Calu3 (cell line): Measurements from ENCODE around the gene MAEA. TPM values are rescaled to one million over a fixed set of nuclear protein-coding genes. Genes with fewer than 3 reads are reported as not detected.

Source experiments
- BruUV-seq: library from RNA; stranded (reverse); fragments of 400-500 nt; replicated peaks from 2 replicates; lab custom pipeline; 2021; lab: Mats Ljungman, UMichigan
- CTCF ChIA-PET: fragments of 300-600 bp; sonication (Branson Sonifier 250); formaldehyde crosslinking; loops from one replicate; lab custom pipeline; 2022; ENCODE audit warnings: antibody characterized with exemption; lab: Charles Lee
- DNase-seq: peaks from one replicate; pipeline ENCODE4 v3.0.0; 2022
- H3K27ac Mint-ChIP-seq: one replicate; pipeline ENCODE4 v1.8.0; 2022; ENCODE audit warnings: mixed read lengths; ENCODE audit not compliant: unreplicated experiment
- H3K27me3 Mint-ChIP-seq: one replicate; pipeline ENCODE4 v1.8.0; 2022; ENCODE audit warnings: mixed read lengths; ENCODE audit not compliant: unreplicated experiment
- H3K36me3 Mint-ChIP-seq: one replicate; pipeline ENCODE4 v1.8.0; 2022; ENCODE audit warnings: mild to moderate bottlenecking, moderate library complexity, mixed read lengths; ENCODE audit not compliant: insufficient read depth, unreplicated experiment
- H3K4me1 Mint-ChIP-seq: one replicate; pipeline ENCODE4 v1.8.0; 2022; ENCODE audit warnings: mild to moderate bottlenecking, low read depth, mixed read lengths; ENCODE audit not compliant: unreplicated experiment
- H3K4me3 Mint-ChIP-seq: one replicate; pipeline ENCODE4 v1.8.0; 2022; ENCODE audit warnings: mild to moderate bottlenecking, low read depth, moderate library complexity, mixed read lengths; ENCODE audit not compliant: unreplicated experiment
- H3K9me3 Mint-ChIP-seq: one replicate; pipeline ENCODE4 v1.8.0; 2022; ENCODE audit warnings: low read depth, mixed read lengths; ENCODE audit not compliant: unreplicated experiment
- intact Hi-C: fragments of 100-400 bp; cut with micrococcal nuclease; formaldehyde crosslinking; loops from one replicate; pipeline ENCODE4 v1.10.0; 2022; ENCODE audit not compliant: unreplicated experiment
- total RNA-seq: library from RNA; stranded (reverse); gene quantifications from 2 replicates; pipeline ENCODE4 v1.2.3, GENCODE V29; 2022
- TF ChIP-seq, protein P1 (sequence below): fragments of 200-600 bp; IDR thresholded peaks from one replicate; pipeline ENCODE4 v1.8.0; 2022; ENCODE audit warnings: antibody characterized with exemption; ENCODE audit not compliant: unreplicated experiment

The MAEA gene
- total RNA-seq, 1 experiment from 2014 or later, result 59.0 TPM

- Mint-ChIP-seq H3K27me3 (no peaks in the 10 kb centered on the region), H3K4me3 (no peak overlapping the region), H3K9me3 (no peaks in the 10 kb centered on the region), H3K27ac (no peak overlapping the region), H3K36me3 (no peaks in the 10 kb centered on the region), H3K4me1 (no peaks in the 10 kb centered on the region)
- no peak for DNase-seq
- CTCF ChIA-PET, result no interaction called here
- BruUV-seq, result no TSS peak
- TF ChIP-seq, protein P1, sequence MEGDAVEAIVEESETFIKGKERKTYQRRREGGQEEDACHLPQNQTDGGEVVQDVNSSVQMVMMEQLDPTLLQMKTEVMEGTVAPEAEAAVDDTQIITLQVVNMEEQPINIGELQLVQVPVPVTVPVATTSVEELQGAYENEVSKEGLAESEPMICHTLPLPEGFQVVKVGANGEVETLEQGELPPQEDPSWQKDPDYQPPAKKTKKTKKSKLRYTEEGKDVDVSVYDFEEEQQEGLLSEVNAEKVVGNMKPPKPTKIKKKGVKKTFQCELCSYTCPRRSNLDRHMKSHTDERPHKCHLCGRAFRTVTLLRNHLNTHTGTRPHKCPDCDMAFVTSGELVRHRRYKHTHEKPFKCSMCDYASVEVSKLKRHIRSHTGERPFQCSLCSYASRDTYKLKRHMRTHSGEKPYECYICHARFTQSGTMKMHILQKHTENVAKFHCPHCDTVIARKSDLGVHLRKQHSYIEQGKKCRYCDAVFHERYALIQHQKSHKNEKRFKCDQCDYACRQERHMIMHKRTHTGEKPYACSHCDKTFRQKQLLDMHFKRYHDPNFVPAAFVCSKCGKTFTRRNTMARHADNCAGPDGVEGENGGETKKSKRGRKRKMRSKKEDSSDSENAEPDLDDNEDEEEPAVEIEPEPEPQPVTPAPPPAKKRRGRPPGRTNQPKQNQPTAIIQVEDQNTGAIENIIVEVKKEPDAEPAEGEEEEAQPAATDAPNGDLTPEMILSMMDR, result no peak
- intact Hi-C loops, result no loop called here
Measured at GRCh38 chr4:1367936-1368289, 78.2 kb downstream of the MAEA start.

GRCh38 chr4:1368421-1369090, 78.9 kb downstream of the MAEA start:
- H3K9me3 Mint-ChIP-seq, result no peaks in the 10 kb centered on the region
- intact Hi-C loops, result no loop called here
- no TSS peak for BruUV-seq
- no peak overlapping the region for H3K4me3 Mint-ChIP-seq
- H3K36me3 Mint-ChIP-seq, result no peaks in the 10 kb centered on the region
- CTCF ChIA-PET, result interaction anchor here (0.6 kb wide), 1 partner anchor 236 kb away, joined by 4 read pairs; no protein-coding TSS in a partner anchor
- TF ChIP-seq, protein P1, result no peak
- H3K4me1 Mint-ChIP-seq, result no peaks in the 10 kb centered on the region
- no peaks in the 10 kb centered on the region for H3K27me3 Mint-ChIP-seq
- no peak for DNase-seq
- no peak overlapping the region for H3K27ac Mint-ChIP-seq

DNA sequence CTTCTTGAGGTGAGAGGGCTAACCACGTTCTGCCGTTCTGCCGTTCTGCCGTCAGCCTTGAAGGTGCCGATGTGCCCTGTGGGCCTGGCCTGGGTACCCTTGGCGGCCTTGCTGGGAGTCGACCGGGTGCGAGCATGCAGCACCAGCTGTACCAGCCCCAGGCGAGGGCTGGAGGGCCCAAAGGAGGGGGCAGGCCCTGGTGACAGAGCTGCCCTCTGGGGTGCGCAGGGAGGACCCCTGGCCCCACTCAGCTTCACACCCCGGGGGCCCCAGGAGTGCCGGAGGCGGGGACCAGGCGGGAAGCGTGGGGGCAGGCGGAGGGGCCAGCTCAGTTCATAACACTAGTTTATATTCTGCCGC, 79.4 kb downstream of the MAEA start:
- Mint-ChIP-seq H3K36me3 (no peaks in the 10 kb centered on the region), H3K9me3 (no peaks in the 10 kb centered on the region), H3K27me3 (no peaks in the 10 kb centered on the region), H3K4me3 (no peak overlapping the region), H3K4me1 (no peaks in the 10 kb centered on the region), H3K27ac (no peak overlapping the region)
- no TSS peak for BruUV-seq
- intact Hi-C loops, result no loop called here
- TF ChIP-seq, protein P1, result no peak
- CTCF ChIA-PET, result interaction anchor here (0.6 kb wide), 1 partner anchor 236 kb away, joined by 4 read pairs; no protein-coding TSS in a partner anchor
- no peak for DNase-seq

DNA sequence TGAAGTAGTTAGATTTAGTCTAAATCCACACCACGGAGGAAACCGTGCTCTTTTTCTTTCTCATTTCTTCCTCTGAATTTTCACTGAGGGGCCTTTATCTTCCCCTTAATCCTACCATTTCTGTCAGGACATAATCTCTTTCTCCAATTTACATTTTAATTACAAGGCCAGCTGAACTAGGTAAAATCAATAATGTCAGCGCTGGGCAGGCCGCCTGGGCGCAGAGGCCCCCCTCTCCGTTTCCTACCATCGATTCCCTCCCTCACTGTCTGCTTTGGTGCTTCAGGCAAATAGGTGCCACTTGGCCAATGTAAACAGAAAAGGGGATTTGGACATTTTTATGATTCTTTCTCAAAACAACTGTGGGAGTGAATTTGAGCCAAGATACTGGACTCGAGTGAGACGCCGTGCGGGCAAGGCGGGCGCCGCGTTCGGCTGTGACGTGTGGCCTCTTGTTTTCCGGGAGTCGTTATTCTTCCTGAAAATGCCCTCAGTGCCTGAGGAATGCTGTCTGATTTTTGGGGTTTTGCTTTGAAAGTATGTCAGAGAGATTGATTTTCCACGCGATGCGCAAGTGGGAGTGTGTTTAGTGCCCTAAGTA, 79.9 kb downstream of the MAEA start:
- Mint-ChIP-seq H3K36me3 (no peaks in the 10 kb centered on the region), H3K27ac (no peak overlapping the region), H3K4me1 (no peaks in the 10 kb centered on the region), H3K27me3 (no peaks in the 10 kb centered on the region), H3K9me3 (no peaks in the 10 kb centered on the region), H3K4me3 (no peak overlapping the region)
- TF ChIP-seq, protein P1, result no peak
- intact Hi-C loops, result no loop called here
- DNase-seq, result no peak
- CTCF ChIA-PET, result no interaction called here
- BruUV-seq, result no TSS peak
